Kidney (tissue), 14 donors: ENCODE results near the gene AP1S3. TPM values are rescaled to one million over a fixed set of nuclear protein-coding genes. Genes with fewer than 3 reads are reported as not detected.
"Not testable (repeated sequence)": the region's sequence is repeated elsewhere in the genome, so short reads cannot be mapped to it uniquely, and the experiment has no call there.

Experiments
- DNase-seq, 5 donors: peaks; one replicate each; pipeline ENCODE4 v3.0.0-alpha.2; 2013 to 2020
- FAIRE-seq: peaks from 2 replicates; lab custom pipeline; 2012; peaks lifted over from hg19 to GRCh38; lab: Jason Lieb, UNC
- H3K27ac ChIP-seq, 2 donors: one replicate each; pipeline ENCODE4 v1.7.0; 2013; ENCODE audit warnings: low read depth in 2 of 2, low read length in 2 of 2, inconsistent platforms in 1 of 2
- H3K27me3 ChIP-seq: one replicate; pipeline ENCODE4 v1.7.1; 2013; ENCODE audit warnings: low read length, inconsistent platforms; ENCODE audit not compliant: control insufficient read depth, insufficient read depth
- H3K36me3 ChIP-seq, 3 donors: one replicate each; pipeline versions ENCODE4 v1.7.0 to v1.7.1; 2013; ENCODE audit warnings: low read length in 3 of 3, control low read depth in 1 of 3, inconsistent platforms in 1 of 3; ENCODE audit not compliant: insufficient read depth in 3 of 3, control insufficient read depth in 2 of 3
- H3K4me1 ChIP-seq, 3 donors: one replicate each; pipeline versions ENCODE4 v1.7.0 to v1.7.1; 2013; ENCODE audit warnings: low read length in 3 of 3, inconsistent platforms in 1 of 3, low read depth in 1 of 3; ENCODE audit not compliant: control insufficient read depth in 2 of 3, insufficient read depth in 2 of 3
- H3K4me3 ChIP-seq, 3 donors: one replicate each; pipeline versions ENCODE4 v1.7.0 to v1.8.1; 2013; ENCODE audit warnings: low read length in 3 of 3, control low read depth in 1 of 3, inconsistent platforms in 1 of 3
- H3K9ac ChIP-seq, 3 donors: one replicate each; pipeline versions ENCODE4 v1.7.0 to v1.7.1; 2013; ENCODE audit warnings: low read length in 3 of 3, control low read depth in 1 of 3, inconsistent platforms in 1 of 3
- H3K9me3 ChIP-seq, 3 donors: one replicate each; pipeline versions ENCODE4 v1.7.0 to v1.7.1; 2013; ENCODE audit warnings: low read length in 3 of 3, control low read depth in 1 of 3, inconsistent platforms in 1 of 3; ENCODE audit not compliant: control insufficient read depth in 2 of 3, insufficient read depth in 1 of 3
- intact Hi-C: fragments of 100-400 bp; cut with DNase I; formaldehyde crosslinking; loops from one replicate; pipeline ENCODE4 v1.11.1; 2022
- polyA plus RNA-seq: library from polyadenylated mRNA; stranded (reverse); fragments of 350-450 nt; fragmentation: Illumina TruSeq; extraction: RNeasy Lipid Tissue Mini Kit (QIAGEN cat#74804); gene quantifications from one replicate; pipeline ENCODE4 v1.2.3, GENCODE V29; 2014; ENCODE audit warnings: low read depth, low replicate concordance; ENCODE audit not compliant: insufficient read depth
- total RNA-seq: library from RNA; stranded (reverse); fragmentation: NEBNext Ultra II Directional; extraction: Animal tissue kit (Norgen Biotek cat#: 25700); gene quantifications from one replicate; pipeline ENCODE4 v1.2.1, GENCODE V29; 2021
- TF ChIP-seq, protein P1 (sequence below): IDR thresholded peaks from 3 replicates; pipeline ENCODE4 v1.5.1; 2012; ENCODE audit warnings: mild to moderate bottlenecking, moderate library complexity, borderline replicate concordance; ENCODE audit not compliant: insufficient read depth; ENCODE audit errors: extremely low read depth
- donor health status: control.
- donor health status: control.
- donor health status: control.
- donor health status: control.
- donor health status: control.
- donor health status: DM: yes; HTN: yes; CAD: no.
- donor health status: Normal renal cell carcinoma (clear cell type).

AP1S3 gene
- total and polyA plus RNA-seq, 2 donors from 2014 or later: 2.5 to 85.3 TPM

DNA sequence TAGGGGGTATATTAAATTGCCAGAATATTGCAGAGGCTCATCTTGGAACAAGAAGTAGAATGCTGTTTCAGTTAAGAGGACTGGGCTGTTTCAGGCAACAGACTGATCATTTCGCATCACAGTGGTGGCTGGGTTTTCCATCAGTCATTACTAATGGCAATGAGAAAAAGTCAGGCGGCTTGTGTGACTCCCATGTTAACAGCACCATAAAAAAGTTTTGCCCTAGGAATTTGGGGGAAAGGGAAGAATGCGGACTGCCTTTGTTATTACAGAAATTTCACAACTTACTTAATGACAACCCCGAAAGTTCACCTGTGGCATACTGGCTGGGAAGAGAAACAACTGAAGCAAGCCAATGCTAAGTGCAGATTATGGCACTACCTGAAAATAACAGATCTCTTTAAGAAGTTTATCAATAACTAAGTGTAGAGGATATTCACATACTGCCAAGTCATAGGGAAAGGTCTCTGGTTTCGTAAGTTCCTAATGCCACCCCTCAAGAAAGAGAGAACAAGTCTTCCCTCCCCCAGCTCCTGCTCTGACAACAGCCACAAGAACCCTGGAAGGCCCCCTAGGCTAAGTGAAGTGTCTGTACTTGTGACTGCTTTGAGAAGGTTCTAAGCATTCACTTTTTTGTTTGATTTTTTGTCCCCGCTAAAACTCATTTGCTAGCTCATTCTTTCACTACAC is 40.5 kb upstream of the AP1S3 start:
- no peaks in the 10 kb centered on the region for H3K9me3 ChIP-seq
- H3K4me3 ChIP-seq: no peak overlapping the region
- peaks cover 6 to 43% (median 34%) of the 10 kb centered on the region in 3 donors for H3K36me3 ChIP-seq
- intact Hi-C loops: no loop called here
- H3K27ac ChIP-seq: no peak overlapping the region
- DNase-seq (no peak), FAIRE-seq (no peak)
- no peak overlapping the region for H3K9ac ChIP-seq
- TF ChIP-seq, protein P1, sequence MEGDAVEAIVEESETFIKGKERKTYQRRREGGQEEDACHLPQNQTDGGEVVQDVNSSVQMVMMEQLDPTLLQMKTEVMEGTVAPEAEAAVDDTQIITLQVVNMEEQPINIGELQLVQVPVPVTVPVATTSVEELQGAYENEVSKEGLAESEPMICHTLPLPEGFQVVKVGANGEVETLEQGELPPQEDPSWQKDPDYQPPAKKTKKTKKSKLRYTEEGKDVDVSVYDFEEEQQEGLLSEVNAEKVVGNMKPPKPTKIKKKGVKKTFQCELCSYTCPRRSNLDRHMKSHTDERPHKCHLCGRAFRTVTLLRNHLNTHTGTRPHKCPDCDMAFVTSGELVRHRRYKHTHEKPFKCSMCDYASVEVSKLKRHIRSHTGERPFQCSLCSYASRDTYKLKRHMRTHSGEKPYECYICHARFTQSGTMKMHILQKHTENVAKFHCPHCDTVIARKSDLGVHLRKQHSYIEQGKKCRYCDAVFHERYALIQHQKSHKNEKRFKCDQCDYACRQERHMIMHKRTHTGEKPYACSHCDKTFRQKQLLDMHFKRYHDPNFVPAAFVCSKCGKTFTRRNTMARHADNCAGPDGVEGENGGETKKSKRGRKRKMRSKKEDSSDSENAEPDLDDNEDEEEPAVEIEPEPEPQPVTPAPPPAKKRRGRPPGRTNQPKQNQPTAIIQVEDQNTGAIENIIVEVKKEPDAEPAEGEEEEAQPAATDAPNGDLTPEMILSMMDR: no peak
- no peaks in the 10 kb centered on the region for H3K4me1 ChIP-seq
- H3K27me3 ChIP-seq: no peaks in the 10 kb centered on the region

DNA sequence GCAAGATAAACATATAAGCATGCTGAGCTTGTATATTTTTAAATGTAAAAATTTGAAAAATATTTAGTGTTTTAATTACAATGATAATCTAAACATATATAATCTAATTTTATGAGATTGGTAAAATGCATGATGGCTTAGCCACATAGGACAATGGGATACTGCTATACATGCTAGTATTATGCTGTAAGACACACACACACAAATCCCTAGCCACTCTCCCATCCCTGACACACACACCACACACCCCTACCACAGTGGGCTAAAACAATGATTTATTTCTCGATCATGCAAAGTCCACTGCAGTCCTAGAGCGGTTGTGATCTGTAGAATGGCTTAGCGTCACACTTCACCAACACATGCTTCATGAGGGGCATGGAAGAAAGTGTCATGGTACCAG is 36.3 kb upstream of the AP1S3 start:
- intact Hi-C loops: no loop called here
- no peak overlapping the region for H3K9ac ChIP-seq
- H3K27me3 ChIP-seq: no peaks in the 10 kb centered on the region
- TF ChIP-seq, protein P1: no peak
- no peaks in the 10 kb centered on the region for H3K4me1 ChIP-seq
- H3K36me3 ChIP-seq: peaks cover 0 to 26% (median 19%) of the 10 kb centered on the region in 3 donors
- no peak overlapping the region for H3K27ac ChIP-seq
- H3K9me3 ChIP-seq: no peaks in the 10 kb centered on the region
- FAIRE-seq: no peak
- no peak for DNase-seq
- H3K4me3 ChIP-seq: no peak overlapping the region

DNA sequence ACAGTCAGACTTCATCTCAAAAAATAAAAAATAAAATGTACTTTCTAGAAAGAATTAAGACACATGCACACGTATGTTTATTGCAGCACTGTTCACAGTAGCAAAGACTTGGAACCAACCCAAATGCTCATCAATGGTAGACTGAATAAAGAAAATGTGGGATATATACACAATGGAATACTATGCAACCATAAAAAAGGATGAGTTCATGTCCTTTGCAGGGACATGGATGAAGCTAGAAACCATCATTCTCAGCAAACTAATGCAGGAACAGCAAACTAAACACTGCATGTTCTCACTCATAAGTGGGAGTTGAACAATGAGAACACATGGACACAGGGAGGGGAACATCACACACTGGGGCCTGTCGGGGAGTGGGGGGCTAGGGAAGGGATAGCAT is 35.4 kb upstream of the AP1S3 start:
- H3K27me3 ChIP-seq, DNase-seq, H3K4me3 ChIP-seq, H3K4me1 ChIP-seq, intact Hi-C loops, FAIRE-seq, H3K9me3 ChIP-seq, H3K9ac ChIP-seq, H3K27ac ChIP-seq: not testable (repeated sequence)
- H3K36me3 ChIP-seq: peaks cover 0 to 17% (median 11%) of the 10 kb centered on the region in 3 donors

DNA sequence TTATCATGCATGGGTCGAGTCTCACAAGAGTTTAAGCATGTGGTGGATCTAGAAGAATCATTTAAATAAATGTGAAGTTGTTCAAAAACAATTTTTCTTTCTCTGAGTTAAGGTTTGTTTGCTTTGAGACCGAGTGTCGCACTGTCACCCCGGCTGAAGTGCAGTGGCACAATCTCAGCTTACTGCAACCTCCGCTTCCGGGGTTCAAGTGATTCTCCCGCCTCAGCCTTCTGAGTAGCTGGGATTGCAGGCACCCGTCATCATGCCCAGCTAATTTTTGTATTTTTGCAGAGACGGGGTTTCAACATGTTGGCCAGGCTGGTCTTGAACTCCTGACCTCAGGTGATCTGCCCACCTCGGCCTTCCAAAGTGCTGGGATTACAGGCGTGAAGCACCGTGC is 34.3 kb upstream of the AP1S3 start:
- H3K4me1 ChIP-seq, H3K27me3 ChIP-seq, H3K4me3 ChIP-seq, H3K27ac ChIP-seq, FAIRE-seq, H3K36me3 ChIP-seq, H3K9ac ChIP-seq, intact Hi-C loops, DNase-seq, H3K9me3 ChIP-seq: not testable (repeated sequence)
